ENCODE data around the gene TSHZ2. TPM values are rescaled to one million over a fixed set of nuclear protein-coding genes. Genes with fewer than 3 reads are reported as not detected.

TSHZ2 gene
- total RNA-seq, 6 experiments from 2014 or later = 14.2 to 28.1 (median 21.0) TPM

DNA sequence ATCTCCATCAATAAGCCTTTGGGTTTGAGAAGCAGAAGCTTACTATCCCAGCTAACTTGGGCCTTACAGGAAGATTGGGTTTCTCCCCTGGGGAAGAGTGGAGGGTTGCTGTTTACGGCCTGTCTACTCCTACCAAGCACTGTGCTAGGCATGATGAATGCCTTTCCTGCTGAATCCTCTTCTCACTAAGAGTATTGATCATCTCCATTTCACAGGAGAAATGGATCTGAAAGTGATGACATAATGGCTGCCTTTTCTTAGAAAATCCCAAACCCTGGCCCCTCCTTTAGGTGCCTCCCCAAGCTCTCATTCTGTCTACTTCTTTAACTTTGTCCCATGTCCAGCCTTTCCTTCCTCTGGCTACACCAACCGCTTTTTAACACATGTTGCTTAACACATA lies 66.1 kb downstream of the TSHZ2 start:
- DNase-seq (no peak), ATAC-seq (no peak)
- Histone ChIP-seq H3K36me3 (no peaks in the 10 kb centered on the region), H3K4me3 (no peak overlapping the region), H3K27ac (no peak overlapping the region), H3K9me3 (no peaks in the 10 kb centered on the region), H3K4me1 (no peaks in the 10 kb centered on the region), H3K27me3 (no peaks in the 10 kb centered on the region)
- 93% methylated on average over 2 of the region's 2 CpGs for WGBS (ENCODE audit: insufficient coverage, low coverage, low lambda C conversion rate, missing lambda C conversion rate)
- intact Hi-C loops (cut with DNase I) = no loop called here
- no peak for TF ChIP-seq POLR2A (IDR thresholded peaks at IDR 0.05)
- TF ChIP-seq, protein P1, sequence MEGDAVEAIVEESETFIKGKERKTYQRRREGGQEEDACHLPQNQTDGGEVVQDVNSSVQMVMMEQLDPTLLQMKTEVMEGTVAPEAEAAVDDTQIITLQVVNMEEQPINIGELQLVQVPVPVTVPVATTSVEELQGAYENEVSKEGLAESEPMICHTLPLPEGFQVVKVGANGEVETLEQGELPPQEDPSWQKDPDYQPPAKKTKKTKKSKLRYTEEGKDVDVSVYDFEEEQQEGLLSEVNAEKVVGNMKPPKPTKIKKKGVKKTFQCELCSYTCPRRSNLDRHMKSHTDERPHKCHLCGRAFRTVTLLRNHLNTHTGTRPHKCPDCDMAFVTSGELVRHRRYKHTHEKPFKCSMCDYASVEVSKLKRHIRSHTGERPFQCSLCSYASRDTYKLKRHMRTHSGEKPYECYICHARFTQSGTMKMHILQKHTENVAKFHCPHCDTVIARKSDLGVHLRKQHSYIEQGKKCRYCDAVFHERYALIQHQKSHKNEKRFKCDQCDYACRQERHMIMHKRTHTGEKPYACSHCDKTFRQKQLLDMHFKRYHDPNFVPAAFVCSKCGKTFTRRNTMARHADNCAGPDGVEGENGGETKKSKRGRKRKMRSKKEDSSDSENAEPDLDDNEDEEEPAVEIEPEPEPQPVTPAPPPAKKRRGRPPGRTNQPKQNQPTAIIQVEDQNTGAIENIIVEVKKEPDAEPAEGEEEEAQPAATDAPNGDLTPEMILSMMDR (IDR thresholded peaks at IDR 0.05) = no peak

DNA sequence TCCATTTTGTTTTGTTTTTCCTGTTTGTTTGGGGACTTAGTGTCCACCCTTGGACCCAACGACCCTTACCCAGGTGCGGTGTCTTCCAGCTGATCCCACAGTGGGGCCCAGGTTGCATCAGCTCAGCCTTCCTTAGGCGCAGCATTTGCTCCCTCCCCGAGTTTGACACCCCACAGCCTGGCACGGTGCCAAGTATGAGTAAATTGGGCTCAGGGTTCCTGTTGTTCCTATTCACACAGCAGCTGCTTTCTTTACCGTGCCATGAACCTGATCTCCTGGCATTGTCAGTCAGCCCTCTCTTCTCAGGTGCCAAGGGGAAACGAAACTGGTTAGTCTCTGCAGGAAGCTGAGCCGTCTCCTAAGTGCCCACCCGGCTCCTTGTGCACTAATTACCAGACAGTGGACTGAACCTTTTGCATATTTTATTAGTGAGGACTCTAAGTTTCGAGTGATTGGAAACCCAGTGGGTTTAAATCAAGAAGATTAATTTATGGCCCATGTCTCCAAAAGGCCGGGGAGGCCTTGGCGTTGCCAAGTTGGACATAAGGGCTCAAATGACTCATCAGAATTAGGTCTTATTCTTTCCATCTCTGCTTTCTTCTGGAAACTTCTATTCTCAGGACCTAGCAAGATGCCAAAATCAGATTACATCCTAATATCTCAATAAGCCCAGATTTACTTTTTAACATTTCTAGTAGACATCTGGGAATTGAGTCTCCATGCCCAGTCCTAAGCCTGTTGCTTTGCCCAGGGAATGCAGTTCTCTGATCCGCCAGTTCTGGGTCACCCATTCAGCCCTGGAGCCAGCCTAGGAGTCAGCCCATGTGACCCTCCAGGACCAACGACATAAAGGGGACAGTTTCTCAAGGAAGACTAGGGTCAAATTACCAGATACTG lies 68.8 kb downstream of the TSHZ2 start:
- WGBS (ENCODE audit: insufficient coverage, low coverage, low lambda C conversion rate, missing lambda C conversion rate) = 72% methylated on average over 14 of the region's 14 CpGs
- Histone ChIP-seq H3K27ac (no peak overlapping the region), H3K9me3 (no peaks in the 10 kb centered on the region), H3K4me3 (no peak overlapping the region), H3K36me3 (peaks cover 0 to 2% (median 0%) of the 10 kb centered on the region in 4 donors), H3K4me1 (no peaks in the 10 kb centered on the region), H3K27me3 (no peaks in the 10 kb centered on the region)
- peak in 1 of 4 donors; percentile 29 for ATAC-seq
- intact Hi-C loops (cut with DNase I) = no loop called here
- no peak for TF ChIP-seq POLR2A (IDR thresholded peaks at IDR 0.05)
- no peak for DNase-seq

DNA sequence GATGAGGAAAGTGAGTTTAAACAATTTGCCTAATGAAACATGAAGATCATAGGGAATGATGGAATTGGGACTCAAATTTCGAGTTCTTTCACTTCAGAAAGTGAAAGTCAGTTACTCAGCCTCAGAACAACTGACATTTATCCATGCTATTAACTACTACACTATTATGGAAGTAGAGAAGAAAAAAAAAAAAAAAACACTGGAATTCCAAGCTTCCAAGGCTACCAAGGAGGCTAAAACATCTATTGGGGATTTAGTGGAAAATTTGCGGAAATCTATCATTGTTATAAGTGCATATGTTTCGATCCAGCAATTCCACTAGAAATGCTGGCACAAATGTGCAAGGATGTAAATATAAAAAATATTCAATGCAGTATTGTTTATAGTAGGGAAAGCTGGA lies 70.4 kb downstream of the TSHZ2 start:
- Histone ChIP-seq H3K27me3 (no peaks in the 10 kb centered on the region), H3K27ac (no peak overlapping the region), H3K9me3 (no peaks in the 10 kb centered on the region), H3K4me1 (no peaks in the 10 kb centered on the region), H3K36me3 (peaks cover 0 to 2% (median 0%) of the 10 kb centered on the region in 4 donors), H3K4me3 (no peak overlapping the region)
- ATAC-seq = no peak
- DNase-seq = no peak
- whole genome bisulfite sequencing (ENCODE audit: insufficient coverage, low coverage, low lambda C conversion rate, missing lambda C conversion rate) = 75% methylated on average over 3 of the region's 3 CpGs
- intact Hi-C loops (cut with DNase I) = no loop called here
- TF ChIP-seq POLR2A (IDR thresholded peaks at IDR 0.05) = no peak
- TF ChIP-seq, protein P1 (IDR thresholded peaks at IDR 0.05) = no peak

DNA sequence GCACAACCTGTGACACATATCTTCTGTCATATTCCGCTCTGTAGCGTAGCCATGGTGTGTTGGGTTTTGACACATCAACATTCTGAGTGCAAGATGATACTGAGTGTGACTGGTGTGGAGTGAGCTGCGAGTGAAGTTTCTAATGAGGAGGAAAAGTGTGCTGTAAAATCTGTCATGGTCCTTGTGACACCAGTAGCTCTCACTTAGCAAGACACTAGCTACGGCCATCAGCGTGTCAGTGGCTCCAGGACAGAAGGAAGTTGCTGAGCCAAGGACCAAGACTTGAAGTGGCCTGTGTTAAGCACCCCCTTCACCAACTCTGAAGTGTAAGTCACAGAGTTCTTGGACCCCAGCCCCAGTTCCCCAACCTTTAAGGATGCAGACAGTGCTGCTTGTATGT lies 72.1 kb downstream of the TSHZ2 start:
- 100% methylated on average over 2 of the region's 5 CpGs for WGBS (ENCODE audit: insufficient coverage, low coverage, low lambda C conversion rate, missing lambda C conversion rate)
- Histone ChIP-seq H3K36me3 (peaks cover 0 to 2% (median 0%) of the 10 kb centered on the region in 4 donors), H3K9me3 (no peaks in the 10 kb centered on the region), H3K27me3 (no peaks in the 10 kb centered on the region), H3K4me1 (no peaks in the 10 kb centered on the region), H3K4me3 (no peak overlapping the region), H3K27ac (no peak overlapping the region)
- TF ChIP-seq, protein P1 (IDR thresholded peaks at IDR 0.05) = no peak
- no peak for TF ChIP-seq POLR2A (IDR thresholded peaks at IDR 0.05)
- no peak for DNase-seq
- ATAC-seq = no peak
- intact Hi-C loops (cut with DNase I) = no loop called here

DNA sequence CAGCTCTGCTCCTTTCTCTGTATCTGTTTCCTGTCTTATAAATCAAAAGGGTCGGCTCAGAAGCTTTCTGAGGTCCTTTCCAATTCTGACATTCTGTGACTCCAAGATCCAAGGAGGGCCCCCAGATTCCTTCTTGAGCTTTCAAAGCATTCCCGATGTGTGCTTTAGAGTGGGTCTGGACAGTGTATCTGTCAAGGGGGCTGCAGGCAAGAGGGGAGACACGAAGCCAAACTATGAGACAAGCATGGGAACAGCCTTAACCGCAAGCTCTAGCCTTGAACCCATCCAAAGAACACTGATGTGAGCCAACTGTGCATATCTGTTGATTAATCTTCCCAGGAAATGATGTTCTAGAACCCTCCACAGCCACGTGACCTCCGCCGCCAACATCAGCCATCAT lies 73.8 kb downstream of the TSHZ2 start:
- Histone ChIP-seq H3K4me3 (no peak overlapping the region), H3K27me3 (no peaks in the 10 kb centered on the region), H3K9me3 (no peaks in the 10 kb centered on the region), H3K4me1 (no peaks in the 10 kb centered on the region), H3K36me3 (peaks cover 0 to 2% (median 0%) of the 10 kb centered on the region in 4 donors), H3K27ac (no peak overlapping the region)
- intact Hi-C loops (cut with DNase I) = no loop called here
- WGBS (ENCODE audit: insufficient coverage, low coverage, low lambda C conversion rate, missing lambda C conversion rate) = 72% methylated on average over 6 of the region's 7 CpGs
- DNase-seq = no peak
- TF ChIP-seq, protein P1 (IDR thresholded peaks at IDR 0.05) = no peak
- TF ChIP-seq POLR2A (IDR thresholded peaks at IDR 0.05) = no peak
- ATAC-seq = no peak
